ENCODE measurements around the gene C1orf210. TPM values are rescaled to one million over a fixed set of nuclear protein-coding genes. Genes with fewer than 3 reads are reported as not detected.

C1orf210 gene
- total and polyA plus RNA-seq, 2 of the 13 experiments (the other 11 are each of a cell fraction or from before 2014, with no cell fraction given): 0.49 to 5.1 TPM

DNA sequence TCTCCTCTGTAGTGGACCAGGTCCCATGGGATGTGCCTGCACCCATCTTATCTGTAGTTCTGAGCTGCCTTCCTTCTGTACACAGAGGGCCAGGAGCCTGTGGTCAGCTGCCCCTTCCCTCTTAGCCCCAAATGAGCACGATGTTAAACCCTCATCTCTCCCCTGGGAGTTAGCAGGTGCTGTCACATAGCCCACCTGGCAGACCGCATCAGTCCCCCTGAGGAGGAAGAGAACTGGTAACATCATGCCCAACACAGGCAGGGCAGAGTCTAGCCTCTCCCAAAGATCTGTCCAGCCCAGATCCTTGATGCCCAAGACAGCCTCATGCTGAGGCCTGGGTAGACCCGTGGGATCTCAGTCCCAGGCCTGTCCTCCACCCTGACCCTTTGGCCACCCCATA, 20.1 kb upstream of the C1orf210 start:
- Histone ChIP-seq H3K27me3 (ENCODE audit: control insufficient read depth in 1 of 2, insufficient read depth in 2 of 2, low read length in 2 of 2) (peaks cover 0 to 41% of the 10 kb centered on the region in 2 experiments; a peak in 3 of 5 replicates), H3K4me3 (replicated peaks in 1 of 3; ENCODE audit: insufficient read depth in 1 of 3, low read depth in 2 of 3, low read length in 3 of 3) (no peak overlapping the region), H3K9ac (ENCODE audit: insufficient read depth, low read depth, low read length) (no peak overlapping the region), H4K20me1 (ENCODE audit: insufficient read depth, low read length) (no peaks in the 10 kb centered on the region), H3K36me3 (replicated peaks in 1 of 2; ENCODE audit: control insufficient read depth in 1 of 2, insufficient read depth in 2 of 2, low read length in 2 of 2) (no peaks in the 10 kb centered on the region), H3K79me2 (ENCODE audit: insufficient read depth, low read length) (no peaks in the 10 kb centered on the region), H3K4me2 (ENCODE audit: low read depth, low read length) (no peak overlapping the region), H3K9me3 (ENCODE audit: low read length) (no peaks in the 10 kb centered on the region), H3K27ac (ENCODE audit: extremely low read length, insufficient read depth, low read length) (no peak overlapping the region), H2AFZ (ENCODE audit: low read length) (no peak overlapping the region), H3K4me1 (ENCODE audit: insufficient read depth, low read length) (peaks cover 25% of the 10 kb centered on the region)
- no peak for TF ChIP-seq ZKSCAN8 (CRISPR knock-in tag; IDR thresholded peaks at IDR 0.05; ENCODE audit: borderline replicate concordance)
- no peak for TF ChIP-seq ZNF484 (CRISPR knock-in tag; IDR thresholded peaks at IDR 0.05; ENCODE audit: borderline replicate concordance, low read depth)
- TF ChIP-seq EP300 (IDR thresholded peaks at IDR 0.05; ENCODE audit: low read depth in 2 of 2, low read length in 2 of 2): no peak
- TF ChIP-seq EP300 (CRISPR knock-in tag; IDR thresholded peaks at IDR 0.05; ENCODE audit: borderline replicate concordance): no peak
- TF ChIP-seq SRSF9 (IDR thresholded peaks at IDR 0.05; ENCODE audit: borderline replicate concordance, insufficient read depth, low read depth, low read length, poor library complexity, severe bottlenecking): no peak
- TF ChIP-seq AKAP8 (CRISPR knock-in tag; IDR thresholded peaks at IDR 0.05): no peak
- TF ChIP-seq JUNB (CRISPR knock-in tag; IDR thresholded peaks at IDR 0.05; ENCODE audit: borderline replicate concordance): no peak
- TF ChIP-seq TCF7L2 (IDR thresholded peaks at IDR 0.05; ENCODE audit: low read depth, low read length): no peak
- no peak for TF ChIP-seq HOXA5 (CRISPR knock-in tag; IDR thresholded peaks at IDR 0.05)
- TF ChIP-seq SIX1 (CRISPR knock-in tag; IDR thresholded peaks at IDR 0.05; ENCODE audit: borderline replicate concordance): no peak
- no peak for TF ChIP-seq U2AF2 (IDR thresholded peaks at IDR 0.05; ENCODE audit: low read depth, low read length)
- TF ChIP-seq FOSL1 (CRISPR knock-in tag; IDR thresholded peaks at IDR 0.05; ENCODE audit: borderline replicate concordance): no peak
- no peak for TF ChIP-seq ZNF460 (CRISPR knock-in tag; IDR thresholded peaks at IDR 0.05; ENCODE audit: borderline replicate concordance)
- no peak for TF ChIP-seq ZFP37 (CRISPR knock-in tag; IDR thresholded peaks at IDR 0.05; ENCODE audit: borderline replicate concordance)
- TF ChIP-seq ATF7 (IDR thresholded peaks at IDR 0.05): no peak
- no peak for TF ChIP-seq ATF7 (CRISPR knock-in tag; IDR thresholded peaks at IDR 0.05)
- no peak for TF ChIP-seq ZSCAN31 (CRISPR knock-in tag; IDR thresholded peaks at IDR 0.05; ENCODE audit: low read depth)
- no peak for TF ChIP-seq MED13 (CRISPR knock-in tag; IDR thresholded peaks at IDR 0.05)
- 30% methylated on average over 3 of the region's 3 CpGs for WGBS (ENCODE audit: low lambda C conversion rate)
- POLR2A ChIA-PET: no interaction called here
- CTCF ChIA-PET (ENCODE audit: low intra/inter-chr PET ratio, low total read pairs): no interaction called here
- no TSS peak for BruUV-seq (replicated peaks)
- intact Hi-C loops (cut with micrococcal nuclease; ENCODE audit: unreplicated experiment): no loop called here
- DNase-seq (ENCODE audit: low spot score) (no peak), FAIRE-seq (no peak), ATAC-seq (no peak)
- in situ Hi-C loops (cut with HindIII; ENCODE audit: extremely low pct_ligation_motif_present, low pct_unique_long_range_greater_than_20kb): no loop called here
